ENCODE measurements around the gene SMO. TPM values are rescaled to one million over a fixed set of nuclear protein-coding genes. Genes with fewer than 3 reads are reported as not detected.
"Not testable (repeated sequence)": the region's sequence is repeated elsewhere in the genome, so short reads cannot be mapped to it uniquely, and the experiment has no call there.

SMO gene
- total RNA-seq, 1 experiment from 2014 or later = not detected

DNA sequence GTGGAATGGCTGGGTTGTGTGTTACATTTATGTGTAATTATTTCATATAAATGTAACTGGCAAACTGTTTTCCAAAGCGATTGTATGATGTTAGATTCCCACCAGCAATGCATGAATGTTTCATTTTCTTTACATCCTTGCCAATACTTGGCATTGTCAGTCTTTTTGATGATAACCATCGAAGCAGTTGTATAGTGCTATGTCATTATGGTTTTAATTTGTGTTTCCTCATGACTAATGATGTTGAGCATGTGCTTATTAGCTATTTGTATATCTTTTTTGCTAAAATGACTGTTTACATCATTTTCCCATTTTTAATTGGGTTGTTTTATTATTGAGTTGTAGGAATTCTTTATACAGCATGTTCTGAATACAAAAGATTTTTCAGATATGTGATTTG lies 58.7 kb downstream of the SMO start:
- intact Hi-C loops (cut with micrococcal nuclease) = no loop called here
- BruUV-seq (replicated peaks) = no TSS peak
- H3K27ac Mint-ChIP-seq (ENCODE audit: low read depth, unreplicated experiment) = no peak overlapping the region
- H3K4me3 Mint-ChIP-seq (ENCODE audit: unreplicated experiment) = no peak overlapping the region
- POLR2A ChIA-PET = interaction anchor here (0.5 to 0.6 kb wide), 2 partner anchors 22 to 33 kb away, joined by 3 to 4 read pairs; partner anchors contain the start of gene AHCYL2
- CTCF ChIA-PET = interaction anchor here (0.6 to 2.3 kb wide), 5 partner anchors 21 to 383 kb away, joined by 3 to 6 read pairs (median 4); no protein-coding TSS in a partner anchor
- no peaks in the 10 kb centered on the region for H3K27me3 Mint-ChIP-seq (ENCODE audit: insufficient read depth, unreplicated experiment)
- no peaks in the 10 kb centered on the region for H3K36me3 Mint-ChIP-seq (ENCODE audit: insufficient read depth, unreplicated experiment)
- H3K4me1 Mint-ChIP-seq (ENCODE audit: insufficient read depth, unreplicated experiment) = no peaks in the 10 kb centered on the region
- H3K9me3 Mint-ChIP-seq (ENCODE audit: unreplicated experiment) = peaks cover 6% of the 10 kb centered on the region
- no peak for DNase-seq (ENCODE audit: unreplicated experiment)
- TF ChIP-seq, protein P1, sequence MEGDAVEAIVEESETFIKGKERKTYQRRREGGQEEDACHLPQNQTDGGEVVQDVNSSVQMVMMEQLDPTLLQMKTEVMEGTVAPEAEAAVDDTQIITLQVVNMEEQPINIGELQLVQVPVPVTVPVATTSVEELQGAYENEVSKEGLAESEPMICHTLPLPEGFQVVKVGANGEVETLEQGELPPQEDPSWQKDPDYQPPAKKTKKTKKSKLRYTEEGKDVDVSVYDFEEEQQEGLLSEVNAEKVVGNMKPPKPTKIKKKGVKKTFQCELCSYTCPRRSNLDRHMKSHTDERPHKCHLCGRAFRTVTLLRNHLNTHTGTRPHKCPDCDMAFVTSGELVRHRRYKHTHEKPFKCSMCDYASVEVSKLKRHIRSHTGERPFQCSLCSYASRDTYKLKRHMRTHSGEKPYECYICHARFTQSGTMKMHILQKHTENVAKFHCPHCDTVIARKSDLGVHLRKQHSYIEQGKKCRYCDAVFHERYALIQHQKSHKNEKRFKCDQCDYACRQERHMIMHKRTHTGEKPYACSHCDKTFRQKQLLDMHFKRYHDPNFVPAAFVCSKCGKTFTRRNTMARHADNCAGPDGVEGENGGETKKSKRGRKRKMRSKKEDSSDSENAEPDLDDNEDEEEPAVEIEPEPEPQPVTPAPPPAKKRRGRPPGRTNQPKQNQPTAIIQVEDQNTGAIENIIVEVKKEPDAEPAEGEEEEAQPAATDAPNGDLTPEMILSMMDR (IDR thresholded peaks at IDR 0.05; ENCODE audit: unreplicated experiment) = no peak

DNA sequence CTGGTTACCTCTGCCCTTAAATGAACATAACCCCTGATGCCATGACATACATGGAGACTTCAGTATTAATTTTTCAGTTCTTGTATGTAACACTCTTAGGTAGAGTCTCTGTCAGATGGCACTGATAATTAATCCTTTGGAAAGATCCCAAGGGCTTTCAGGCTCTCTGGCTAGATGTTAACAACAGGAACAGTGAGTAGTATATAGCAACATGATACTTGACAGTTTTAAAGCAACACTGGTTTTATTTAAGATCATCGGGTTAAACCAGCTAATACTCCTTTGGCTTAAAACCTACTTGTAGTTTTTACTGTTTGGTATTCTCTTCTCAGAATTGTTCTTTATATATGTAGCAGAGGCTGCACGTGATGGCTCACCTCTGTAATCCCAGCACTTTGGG lies 63.7 kb downstream of the SMO start:
- Mint-ChIP-seq H3K4me3 (ENCODE audit: unreplicated experiment) (no peak overlapping the region), H3K4me1 (ENCODE audit: insufficient read depth, unreplicated experiment) (no peaks in the 10 kb centered on the region), H3K36me3 (ENCODE audit: insufficient read depth, unreplicated experiment) (peaks cover 3% of the 10 kb centered on the region), H3K9me3 (ENCODE audit: unreplicated experiment) (no peaks in the 10 kb centered on the region), H3K27ac (ENCODE audit: low read depth, unreplicated experiment) (no peak overlapping the region), H3K27me3 (ENCODE audit: insufficient read depth, unreplicated experiment) (no peaks in the 10 kb centered on the region)
- POLR2A ChIA-PET = no interaction called here
- DNase-seq (ENCODE audit: unreplicated experiment) = no peak
- BruUV-seq (replicated peaks) = no TSS peak
- TF ChIP-seq, protein P1 (IDR thresholded peaks at IDR 0.05; ENCODE audit: unreplicated experiment) = no peak
- intact Hi-C loops (cut with micrococcal nuclease) = no loop called here
- CTCF ChIA-PET = interaction anchor here (0.6 kb wide), 1 partner anchor 34 kb away, joined by 5 read pairs; no protein-coding TSS in a partner anchor

DNA sequence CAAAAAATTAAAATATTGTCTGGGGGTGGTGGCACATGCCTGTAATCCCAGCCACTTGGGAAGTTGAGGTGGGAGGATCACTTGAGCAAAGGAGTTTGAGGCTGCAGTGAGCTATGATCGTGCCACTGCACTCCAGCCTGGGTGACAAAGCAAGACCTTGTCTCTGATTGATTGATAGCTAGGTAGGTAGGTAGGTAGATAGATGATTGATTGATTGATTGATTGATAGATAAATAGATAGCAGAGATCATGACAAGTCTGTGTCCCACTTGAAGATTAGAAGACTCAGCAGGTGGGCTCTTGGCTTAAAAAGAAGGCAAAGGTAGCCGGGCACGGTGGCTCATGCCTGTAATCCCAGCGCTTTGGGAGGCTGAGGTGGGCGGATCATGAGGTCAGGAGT lies 64.2 kb downstream of the SMO start:
- POLR2A ChIA-PET; H3K9me3 Mint-ChIP-seq (ENCODE audit: unreplicated experiment); H3K27me3 Mint-ChIP-seq (ENCODE audit: insufficient read depth, unreplicated experiment); DNase-seq (ENCODE audit: unreplicated experiment); H3K36me3 Mint-ChIP-seq (ENCODE audit: insufficient read depth, unreplicated experiment); H3K27ac Mint-ChIP-seq (ENCODE audit: low read depth, unreplicated experiment); H3K4me3 Mint-ChIP-seq (ENCODE audit: unreplicated experiment); intact Hi-C loops (cut with micrococcal nuclease); H3K4me1 Mint-ChIP-seq (ENCODE audit: insufficient read depth, unreplicated experiment); BruUV-seq (replicated peaks): not testable (repeated sequence)
- CTCF ChIA-PET = interaction anchor here (0.6 kb wide), 1 partner anchor 34 kb away, joined by 5 read pairs; no protein-coding TSS in a partner anchor

DNA sequence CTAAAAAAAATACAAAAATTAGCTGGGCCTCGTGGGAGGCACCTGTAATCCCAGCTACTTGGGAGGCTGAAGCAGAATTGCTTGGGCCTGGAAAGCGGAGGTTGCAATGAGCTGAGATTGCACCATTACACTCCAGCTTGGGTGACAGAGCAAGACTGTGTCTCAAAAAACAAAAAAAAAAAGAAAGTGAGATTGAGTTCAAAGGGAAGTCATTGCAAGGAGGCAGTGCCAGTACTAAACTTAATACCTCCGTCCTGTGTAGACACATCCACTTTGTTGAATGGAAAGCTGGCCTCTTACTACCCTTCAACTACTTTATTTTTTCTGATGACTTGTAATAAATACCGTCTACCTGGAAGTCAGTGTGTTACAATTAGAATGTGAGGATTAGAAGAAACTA lies 67.4 kb downstream of the SMO start:
- no TSS peak for BruUV-seq (replicated peaks)
- ChIA-PET CTCF (interaction anchor here (0.6 to 2.7 kb wide), 4 partner anchors 16 to 112 kb away, joined by 3 to 8 read pairs (median 4); no protein-coding TSS in a partner anchor), POLR2A (no interaction called here)
- H3K4me3 Mint-ChIP-seq (ENCODE audit: unreplicated experiment) = no peak overlapping the region
- DNase-seq (ENCODE audit: unreplicated experiment) = no peak
- no peaks in the 10 kb centered on the region for H3K27me3 Mint-ChIP-seq (ENCODE audit: insufficient read depth, unreplicated experiment)
- peaks cover 5% of the 10 kb centered on the region for H3K36me3 Mint-ChIP-seq (ENCODE audit: insufficient read depth, unreplicated experiment)
- H3K9me3 Mint-ChIP-seq (ENCODE audit: unreplicated experiment) = no peaks in the 10 kb centered on the region
- TF ChIP-seq, protein P1 (IDR thresholded peaks at IDR 0.05; ENCODE audit: unreplicated experiment) = no peak
- no peak overlapping the region for H3K27ac Mint-ChIP-seq (ENCODE audit: low read depth, unreplicated experiment)
- H3K4me1 Mint-ChIP-seq (ENCODE audit: insufficient read depth, unreplicated experiment) = no peaks in the 10 kb centered on the region
- intact Hi-C loops (cut with micrococcal nuclease) = no loop called here

DNA sequence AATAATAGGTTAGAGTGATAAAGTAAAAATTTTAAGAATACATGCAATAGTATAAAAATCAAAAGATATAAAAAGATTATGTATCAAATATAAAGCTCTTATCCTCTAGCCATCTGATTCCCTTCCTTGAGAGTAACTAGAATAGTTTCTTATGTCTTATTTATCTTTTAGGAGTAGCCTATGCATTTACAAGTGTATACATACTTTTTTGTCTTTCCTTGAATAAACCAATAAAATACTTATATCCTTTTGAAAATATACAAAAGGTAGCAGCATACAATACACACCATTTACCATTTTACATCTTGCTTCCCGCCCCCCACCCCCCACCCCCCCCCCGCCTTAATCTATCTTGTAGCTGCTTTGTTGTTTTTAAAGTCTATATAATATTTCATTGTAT lies 67.8 kb downstream of the SMO start:
- ChIA-PET POLR2A (no interaction called here), CTCF (interaction anchor here (0.6 to 2.7 kb wide), 3 partner anchors 16 to 112 kb away, joined by 3 to 8 read pairs (median 4); no protein-coding TSS in a partner anchor)
- intact Hi-C loops (cut with micrococcal nuclease) = no loop called here
- Mint-ChIP-seq H3K9me3 (ENCODE audit: unreplicated experiment) (no peaks in the 10 kb centered on the region), H3K27me3 (ENCODE audit: insufficient read depth, unreplicated experiment) (no peaks in the 10 kb centered on the region), H3K4me3 (ENCODE audit: unreplicated experiment) (no peak overlapping the region), H3K4me1 (ENCODE audit: insufficient read depth, unreplicated experiment) (no peaks in the 10 kb centered on the region), H3K36me3 (ENCODE audit: insufficient read depth, unreplicated experiment) (peaks cover 5% of the 10 kb centered on the region), H3K27ac (ENCODE audit: low read depth, unreplicated experiment) (no peak overlapping the region)
- BruUV-seq (replicated peaks) = no TSS peak
- TF ChIP-seq, protein P1 (IDR thresholded peaks at IDR 0.05; ENCODE audit: unreplicated experiment) = no peak
- no peak for DNase-seq (ENCODE audit: unreplicated experiment)
